ENCODE results near the gene ZKSCAN2.

Gene ZKSCAN2

DNA sequence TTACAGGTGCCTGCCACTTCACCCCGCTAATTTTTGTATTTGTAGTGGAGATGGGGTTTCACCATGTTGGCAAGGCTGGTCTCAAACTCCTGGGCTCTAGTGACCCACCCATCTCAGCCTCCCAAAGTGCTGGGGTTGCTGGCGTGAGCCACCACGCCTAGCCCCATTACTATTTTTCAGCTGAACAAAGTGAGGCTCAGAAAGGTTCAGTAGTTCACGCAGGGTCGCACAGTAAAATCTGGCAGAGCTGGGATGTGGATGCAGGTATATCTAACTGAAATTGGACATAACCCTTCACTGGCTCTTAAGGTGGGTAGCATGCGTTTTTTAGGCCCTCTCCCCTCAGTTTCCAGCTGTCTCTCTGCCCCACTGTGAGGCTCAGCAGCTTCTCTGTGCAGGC is 33.7 kb downstream of the ZKSCAN2 start:
- DNase-seq (ENCODE audit: low spot score) = no peak

DNA sequence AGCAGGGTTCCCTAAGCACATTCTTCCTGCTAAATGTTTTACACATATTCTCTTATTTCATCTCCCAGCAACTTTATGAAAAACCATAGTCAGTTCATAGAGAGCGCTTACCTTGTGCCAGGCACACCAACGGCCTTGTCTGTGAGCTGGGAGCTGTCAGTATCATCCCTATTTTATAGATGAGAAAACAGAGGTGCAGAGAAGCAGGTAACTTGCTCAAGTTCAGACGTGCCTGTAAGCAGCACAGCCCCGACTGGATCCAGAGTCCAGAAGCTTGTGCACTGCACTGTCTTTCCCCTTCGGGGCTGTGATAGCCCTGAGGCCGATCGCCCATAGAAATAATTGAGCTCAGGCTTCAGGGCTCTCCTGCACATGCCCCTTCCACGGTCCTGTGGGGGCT is 34.7 kb downstream of the ZKSCAN2 start:
- DNase-seq (ENCODE audit: low spot score) = no peak

DNA sequence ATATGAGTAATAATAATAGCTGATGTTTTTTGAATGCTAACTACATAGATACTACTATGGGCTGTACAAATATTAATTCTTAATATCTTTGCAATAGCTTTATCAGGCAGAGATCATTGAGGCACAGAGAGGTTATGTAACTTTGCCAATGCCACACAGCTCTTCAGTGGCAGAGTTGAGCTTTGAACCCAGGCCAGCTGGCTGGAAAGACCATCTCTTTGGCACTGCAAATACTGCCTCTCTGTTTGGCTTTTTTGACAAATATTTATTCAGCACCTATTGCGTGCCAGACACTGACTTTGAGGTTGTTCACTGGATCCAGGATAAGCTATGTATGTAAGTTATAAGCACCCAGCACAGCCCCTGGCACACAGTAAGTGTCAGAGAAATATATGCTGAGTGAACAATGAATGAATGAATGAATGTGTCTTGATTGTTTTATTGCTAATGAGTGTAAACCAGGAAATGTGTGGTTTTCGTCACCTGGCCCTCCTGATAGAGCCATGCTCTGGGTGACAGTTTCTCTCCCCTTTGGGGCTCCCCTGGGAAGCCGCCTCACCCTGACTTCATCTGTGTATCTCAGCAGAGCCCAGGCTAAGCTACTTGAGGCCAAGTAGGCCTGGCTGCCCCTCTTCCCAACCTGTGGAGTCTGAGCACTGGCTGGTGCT is 38.4 kb downstream of the ZKSCAN2 start:
- no peak for DNase-seq (ENCODE audit: low spot score)

DNA sequence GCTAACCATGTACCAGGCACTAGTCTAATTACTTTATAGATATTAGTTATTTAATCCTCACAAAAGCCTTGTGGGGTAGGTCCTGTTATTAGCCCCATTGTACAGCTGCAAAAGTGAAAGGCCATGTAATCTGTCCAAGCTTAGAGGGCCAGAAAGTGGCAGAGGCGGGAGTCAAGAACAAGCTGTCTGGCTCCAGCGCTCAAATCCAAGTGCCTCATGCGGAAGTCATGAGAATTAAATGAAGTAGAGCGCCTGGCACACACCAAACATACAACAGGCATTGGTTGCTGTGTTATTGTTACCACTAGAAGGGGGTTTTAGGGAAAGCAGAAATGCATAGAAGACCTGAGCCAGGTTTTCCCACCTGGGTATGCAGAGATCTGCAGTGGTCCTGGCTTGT is 39.7 kb downstream of the ZKSCAN2 start:
- DNase-seq (ENCODE audit: low spot score) = no peak

DNA sequence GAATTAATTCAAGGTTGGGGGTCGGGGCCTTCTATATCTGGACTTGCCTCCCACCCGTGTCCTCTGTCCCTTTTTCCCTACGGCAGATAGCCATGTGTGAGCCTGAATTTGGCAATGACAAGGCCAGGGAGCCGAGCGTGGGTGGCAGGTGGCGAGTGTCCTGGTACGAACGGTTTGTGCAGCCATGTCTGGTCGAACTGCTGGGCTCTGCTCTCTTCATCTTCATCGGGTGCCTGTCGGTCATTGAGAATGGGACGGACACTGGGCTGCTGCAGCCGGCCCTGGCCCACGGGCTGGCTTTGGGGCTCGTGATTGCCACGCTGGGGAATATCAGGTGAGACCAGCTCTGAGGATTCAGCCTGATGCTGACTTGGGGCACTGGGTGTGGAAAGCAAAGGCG is 40.5 kb downstream of the ZKSCAN2 start:
- DNase-seq (ENCODE audit: low spot score) = no peak

DNA sequence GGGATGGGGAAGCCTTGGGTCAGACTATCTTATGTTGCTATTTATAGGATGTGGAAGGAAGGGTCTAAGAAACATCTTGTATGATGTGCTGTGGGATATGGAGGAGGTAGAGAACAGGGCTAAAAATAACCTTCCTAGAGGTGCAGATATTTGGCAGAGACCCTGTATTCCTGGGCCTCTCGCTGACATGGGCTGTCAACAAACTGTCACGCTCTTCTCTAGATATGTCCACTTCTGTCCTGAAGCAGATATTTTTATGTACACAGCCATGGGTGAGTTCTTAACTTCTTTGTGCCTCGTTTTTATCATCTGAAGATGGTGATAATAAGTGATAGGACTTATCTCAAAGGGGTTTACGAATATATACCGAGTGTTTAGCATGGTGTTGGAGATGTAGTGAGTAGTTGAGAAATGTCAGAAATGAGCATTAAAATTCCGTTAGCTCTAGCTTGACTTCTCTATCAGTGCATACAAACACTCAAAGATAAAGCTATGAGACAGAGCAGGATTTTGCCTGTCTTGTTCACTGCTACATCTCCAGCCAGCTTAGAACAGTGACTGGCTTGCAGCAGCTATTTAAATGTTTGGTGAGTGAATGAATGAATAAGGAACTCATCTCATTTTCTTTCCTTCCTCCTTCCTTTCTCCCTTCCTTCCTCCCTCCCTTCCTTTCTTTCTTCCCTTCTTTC is 43.8 kb downstream of the ZKSCAN2 start:
- DNase-seq (ENCODE audit: low spot score) = no peak

DNA sequence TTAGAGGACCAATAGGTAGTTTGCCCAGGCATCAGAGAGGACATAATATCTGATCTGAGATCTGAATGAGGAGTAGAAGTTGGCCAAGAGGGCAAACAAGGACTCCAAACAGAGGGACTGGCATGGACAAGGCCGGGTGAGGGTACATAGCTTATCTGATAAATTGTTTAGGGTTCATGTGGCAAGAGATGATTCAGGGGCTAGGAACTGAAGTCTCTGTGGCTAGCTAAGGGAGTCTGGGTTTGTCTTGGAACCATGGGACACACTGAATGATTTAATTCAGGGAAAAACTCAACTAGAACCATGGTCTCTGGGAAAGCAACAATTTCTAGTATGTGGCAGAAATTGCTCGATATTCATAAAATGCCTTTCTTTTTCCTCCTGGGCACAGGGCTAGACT is 45.0 kb downstream of the ZKSCAN2 start:
- no peak for DNase-seq (ENCODE audit: low spot score)

DNA sequence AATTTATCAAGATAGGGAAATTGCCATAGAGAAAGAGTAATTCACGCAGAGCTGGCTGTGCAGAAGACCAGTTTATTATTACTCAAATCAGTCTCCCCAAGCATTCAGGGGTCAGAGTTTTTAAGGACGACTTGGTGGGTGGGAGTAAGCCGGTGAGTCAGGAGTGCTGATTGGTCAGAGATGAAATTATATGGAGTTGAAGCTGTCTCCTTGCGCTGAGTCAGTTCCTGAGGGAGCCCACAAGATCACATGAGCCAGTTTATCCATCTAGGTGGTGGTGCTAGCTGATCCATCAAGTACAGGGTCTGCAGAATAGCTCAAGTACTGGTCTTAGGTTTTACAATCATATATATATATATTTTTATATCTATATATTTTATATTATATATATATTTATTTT is 46.9 kb downstream of the ZKSCAN2 start:
- DNase-seq (ENCODE audit: low spot score) = no peak

DNA sequence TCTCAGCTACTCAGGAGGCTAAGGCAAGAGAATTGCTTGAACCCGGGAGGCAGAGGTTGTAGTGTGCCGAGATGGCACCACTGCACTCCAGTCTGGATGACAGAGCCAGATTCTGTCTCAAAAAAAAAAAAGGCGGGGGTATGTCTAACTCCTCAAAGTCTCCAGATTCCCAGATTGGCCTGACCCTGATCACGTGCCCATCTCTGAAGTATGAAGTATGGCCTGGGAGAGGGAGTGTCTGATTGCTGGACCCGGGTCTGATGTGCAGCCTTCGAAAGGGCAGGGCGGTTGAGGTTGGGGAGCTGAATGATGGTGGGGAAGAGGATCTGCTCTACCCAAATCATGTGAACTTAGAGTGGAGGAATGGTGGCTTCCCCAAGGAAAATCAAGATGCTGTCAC is 58.2 kb downstream of the ZKSCAN2 start:
- DNase-seq (ENCODE audit: low spot score) = no peak

DNA sequence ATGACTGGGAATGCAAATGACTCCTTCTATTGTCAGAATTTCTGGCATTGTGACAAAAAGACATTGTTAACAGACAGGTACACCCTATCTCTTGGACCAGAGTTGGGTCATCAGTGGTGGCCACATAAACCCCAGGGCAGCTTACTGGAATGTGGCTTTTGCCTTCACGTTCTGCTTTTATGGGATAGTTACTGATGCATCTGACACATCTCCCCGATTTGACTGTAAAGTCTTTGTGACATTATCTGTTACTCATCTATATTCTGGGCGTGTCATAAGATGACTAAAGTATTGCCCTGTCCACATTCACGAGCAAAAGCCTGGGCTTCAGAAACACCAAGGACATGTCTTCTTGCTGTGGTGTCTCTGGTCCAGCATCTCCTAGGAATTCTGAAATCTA is 59.6 kb downstream of the ZKSCAN2 start:
- DNase-seq (ENCODE audit: low spot score) = no peak

DNA sequence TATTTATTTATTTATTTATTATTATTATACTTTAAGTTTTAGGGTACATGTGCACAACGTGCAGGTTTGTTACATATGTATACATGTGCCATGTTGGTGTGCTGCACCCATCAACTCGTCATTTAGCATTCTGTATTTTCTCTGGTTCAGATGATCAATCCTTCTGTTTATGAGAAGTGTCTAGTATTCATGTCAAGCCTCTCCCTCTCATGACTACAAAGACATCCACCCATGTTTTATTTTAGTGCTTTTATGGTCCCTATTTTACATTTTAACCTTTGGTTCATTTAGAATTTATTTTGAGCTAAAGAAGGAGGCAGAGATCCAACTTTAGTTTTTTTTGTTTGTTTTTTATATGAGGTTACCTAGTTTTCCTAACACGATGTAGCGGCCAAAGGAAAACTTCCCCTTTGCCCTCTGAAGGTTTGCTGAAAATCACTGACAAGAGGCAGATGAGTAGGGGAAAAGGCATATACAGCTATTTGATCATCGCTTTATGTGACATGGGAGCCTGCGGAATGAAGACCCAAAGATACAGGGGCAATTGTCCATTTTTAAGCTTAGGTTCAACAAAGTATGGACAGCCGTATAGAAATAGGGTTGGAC is 63.3 kb downstream of the ZKSCAN2 start:
- no peak for DNase-seq (ENCODE audit: low spot score)

DNA sequence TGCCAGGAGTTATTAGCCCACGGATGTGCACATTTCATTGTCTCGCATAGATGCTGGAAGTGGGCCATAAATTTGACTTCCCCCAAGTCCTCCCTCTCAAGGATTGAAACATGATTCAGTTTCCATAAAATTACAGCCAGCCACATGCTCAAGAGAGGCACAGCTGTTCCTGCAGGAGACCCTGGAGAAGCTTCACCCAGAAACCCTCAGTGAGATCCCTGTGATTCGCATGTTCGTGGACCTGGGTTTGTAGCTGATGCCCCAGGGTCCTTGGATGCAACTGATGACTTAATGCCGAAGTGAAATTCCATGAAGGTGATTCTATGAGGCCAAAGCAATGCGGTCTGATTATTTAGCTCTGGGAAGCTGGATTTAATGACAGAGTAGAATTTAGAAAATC is 65.5 kb downstream of the ZKSCAN2 start:
- DNase-seq (ENCODE audit: low spot score) = no peak

DNA sequence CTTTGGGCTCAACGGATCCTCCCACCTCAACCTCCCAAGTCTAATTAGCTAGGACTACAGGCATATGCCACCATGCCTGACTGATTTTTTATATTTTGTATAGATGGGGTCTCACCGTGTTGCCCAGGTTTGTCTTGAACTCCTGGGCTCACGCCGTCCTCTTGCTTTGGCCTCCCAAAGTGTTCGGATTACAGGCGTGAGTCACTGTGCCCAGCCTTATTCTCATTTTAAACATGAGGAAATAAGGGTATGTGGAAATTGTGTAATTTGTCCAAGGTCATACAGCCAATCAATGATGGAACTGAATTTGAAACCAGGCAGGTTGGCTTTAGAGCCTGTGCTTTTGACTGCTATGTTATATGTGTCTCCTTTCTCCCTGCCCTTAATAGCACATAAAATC is 68.3 kb downstream of the ZKSCAN2 start:
- no peak for DNase-seq (ENCODE audit: low spot score)

DNA sequence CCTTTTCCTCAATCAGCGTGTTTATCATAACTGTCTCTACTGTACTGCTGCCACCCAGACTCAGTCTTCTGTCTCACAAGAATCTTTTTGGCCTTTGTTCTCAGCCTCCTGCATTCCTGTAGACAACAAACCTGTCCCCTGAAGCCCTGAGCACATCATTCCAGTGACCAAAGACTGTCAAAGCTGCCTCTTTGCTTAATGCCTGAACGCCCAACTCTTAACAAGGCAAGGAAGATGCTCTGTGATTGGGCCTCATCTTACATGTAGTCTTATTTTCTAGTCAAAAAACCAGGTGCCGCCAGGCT is 70.2 kb downstream of the ZKSCAN2 start:
- DNase-seq (ENCODE audit: low spot score) = no peak

Data from GM03348 (cell line).